Nucleus accumbens (tissue), 56 donors: Measurements from ENCODE around the gene SMIM32.

Experiments used
- DNase-seq, 56 donors: peaks; one replicate each; lab custom pipeline; 2025; lab: John Stamatoyannopoulos, UW

The SMIM32 gene

GRCh38 chr5:136141561-136141960 is 51.4 kb downstream of the SMIM32 start:
- DNase-seq, result no peak
